Esophagus muscularis mucosa (tissue), 4 donors: ENCODE data around the gene PTPN2. TPM values are rescaled to one million over a fixed set of nuclear protein-coding genes. Genes with fewer than 3 reads are reported as not detected.

Source experiments
- DNase-seq: peaks from one replicate; pipeline ENCODE4 v3.0.0-alpha.2; 2017; ENCODE audit errors: extremely low spot score
- H3K27ac ChIP-seq, 4 donors: fragments of 200-600 bp; sonication (generic); replicated peaks in 1 of 4; 1 replicate in 3 of 4; 2 replicates in 1 of 4; pipeline ENCODE4 v1.5.1; 2016 to 2019; ENCODE audit warnings: mild to moderate bottlenecking in 1 of 4
- H3K27me3 ChIP-seq, 4 donors: fragments of 200-600 bp; sonication (generic); one replicate each; pipeline versions ENCODE4 v1.5.1 to v1.6.0; 2016 to 2019
- H3K36me3 ChIP-seq, 4 donors: fragments of 200-600 bp; sonication (generic); one replicate each; pipeline ENCODE4 v1.5.1; 2016 to 2019
- H3K4me1 ChIP-seq, 4 donors: fragments of 200-600 bp; sonication (generic); one replicate each; pipeline ENCODE4 v1.5.1; 2016 to 2019
- H3K4me3 ChIP-seq, 4 donors: fragments of 200-600 bp; sonication (generic); 1 replicate in 2 of 4; 2 replicates in 2 of 4; pipeline ENCODE4 v1.5.1; 2016 to 2019; ENCODE audit warnings: mild to moderate bottlenecking in 4 of 4, moderate library complexity in 1 of 4
- H3K9me3 ChIP-seq, 4 donors: fragments of 200-600 bp; sonication (generic); 1 replicate in 3 of 4; 2 replicates in 1 of 4; pipeline ENCODE4 v1.5.1; 2016 to 2019
- EP300 ChIP-seq: sonication (generic); formaldehyde crosslinking; IDR thresholded peaks from one replicate; pipeline ENCODE4 v1.6.1; 2017; ENCODE audit warnings: antibody characterized with exemption
- POLR2A ChIP-seq: fragments of 450-650 bp; IDR thresholded peaks from one replicate; pipeline ENCODE4 v1.6.1; 2017; ENCODE audit warnings: antibody characterized with exemption, moderate library complexity, mild to moderate bottlenecking, low read depth
- POLR2AphosphoS5 ChIP-seq, 2 donors: sonication (generic); formaldehyde crosslinking; IDR thresholded peaks; one replicate each; pipeline ENCODE4 v1.6.1; 2017; ENCODE audit warnings: antibody characterized with exemption in 2 of 2
- WGBS: methylation state at CpG from one replicate; pipeline ENCODE4 v1.1.5; 2018; 5-methylcytosine and 5-hydroxymethylcytosine counted together
- intact Hi-C: fragments of 100-400 bp; cut with DNase I; formaldehyde crosslinking; loops from one replicate; pipeline ENCODE4 v1.15.1; 2023
- total RNA-seq, 4 donors: library from RNA; depleted of rRNA; stranded (reverse); fragments of >200 nt; gene quantifications; one replicate each; pipeline versions ENCODE4 v1.1.0 to v1.2.1, GENCODE V29; 2016
- TF ChIP-seq, protein P1 (sequence below), 3 experiments: fragments of 200-600 bp in 2 of 3; fragments of 450-650 bp in 1 of 3; sonication (generic) in 2 of 3; IDR thresholded peaks; one replicate each; pipeline ENCODE4 v1.5.1; 2017 to 2019; ENCODE audit warnings: antibody characterized with exemption in 3 of 3, mild to moderate bottlenecking in 2 of 3, moderate library complexity in 1 of 3

PTPN2 gene
- total RNA-seq, 4 donors from 2014 or later, result 14.3 to 27.5 (median 18.0) TPM

DNA sequence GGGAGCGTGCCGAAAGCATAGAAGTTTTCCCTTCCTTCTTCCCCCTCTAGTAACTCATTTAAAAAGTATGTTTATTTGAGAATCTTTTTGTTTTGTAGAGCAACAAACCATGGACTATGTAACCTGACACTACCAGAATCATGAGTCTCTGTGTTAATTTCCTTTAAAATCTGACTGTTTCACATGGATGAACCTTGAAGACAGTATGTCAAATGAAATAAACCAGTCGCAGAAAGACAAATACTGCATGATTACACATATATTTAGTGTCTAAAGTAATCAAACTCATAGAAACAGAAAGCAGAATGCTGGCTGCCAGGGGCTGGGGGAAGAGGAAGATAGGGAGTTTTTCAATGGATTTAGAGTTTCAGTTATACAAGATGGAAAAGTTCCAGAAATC lies 32.3 kb downstream of the PTPN2 start:
- Histone ChIP-seq H3K36me3 (peaks cover 0 to 17% (median 9%) of the 10 kb centered on the region in 4 donors), H3K27ac (no peak overlapping the region), H3K27me3 (no peaks in the 10 kb centered on the region), H3K4me3 (no peak overlapping the region), H3K9me3 (no peaks in the 10 kb centered on the region), H3K4me1 (no peaks in the 10 kb centered on the region)
- WGBS, result 89% methylated on average over 3 of the region's 3 CpGs
- TF ChIP-seq EP300 (no peak), POLR2AphosphoS5 (IDR thresholded peaks at IDR 0.05) (no peak), POLR2A (no peak)
- TF ChIP-seq, protein P1, sequence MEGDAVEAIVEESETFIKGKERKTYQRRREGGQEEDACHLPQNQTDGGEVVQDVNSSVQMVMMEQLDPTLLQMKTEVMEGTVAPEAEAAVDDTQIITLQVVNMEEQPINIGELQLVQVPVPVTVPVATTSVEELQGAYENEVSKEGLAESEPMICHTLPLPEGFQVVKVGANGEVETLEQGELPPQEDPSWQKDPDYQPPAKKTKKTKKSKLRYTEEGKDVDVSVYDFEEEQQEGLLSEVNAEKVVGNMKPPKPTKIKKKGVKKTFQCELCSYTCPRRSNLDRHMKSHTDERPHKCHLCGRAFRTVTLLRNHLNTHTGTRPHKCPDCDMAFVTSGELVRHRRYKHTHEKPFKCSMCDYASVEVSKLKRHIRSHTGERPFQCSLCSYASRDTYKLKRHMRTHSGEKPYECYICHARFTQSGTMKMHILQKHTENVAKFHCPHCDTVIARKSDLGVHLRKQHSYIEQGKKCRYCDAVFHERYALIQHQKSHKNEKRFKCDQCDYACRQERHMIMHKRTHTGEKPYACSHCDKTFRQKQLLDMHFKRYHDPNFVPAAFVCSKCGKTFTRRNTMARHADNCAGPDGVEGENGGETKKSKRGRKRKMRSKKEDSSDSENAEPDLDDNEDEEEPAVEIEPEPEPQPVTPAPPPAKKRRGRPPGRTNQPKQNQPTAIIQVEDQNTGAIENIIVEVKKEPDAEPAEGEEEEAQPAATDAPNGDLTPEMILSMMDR (IDR thresholded peaks at IDR 0.05), result no peak
- DNase-seq, result no peak
- intact Hi-C loops, result no loop called here

DNA sequence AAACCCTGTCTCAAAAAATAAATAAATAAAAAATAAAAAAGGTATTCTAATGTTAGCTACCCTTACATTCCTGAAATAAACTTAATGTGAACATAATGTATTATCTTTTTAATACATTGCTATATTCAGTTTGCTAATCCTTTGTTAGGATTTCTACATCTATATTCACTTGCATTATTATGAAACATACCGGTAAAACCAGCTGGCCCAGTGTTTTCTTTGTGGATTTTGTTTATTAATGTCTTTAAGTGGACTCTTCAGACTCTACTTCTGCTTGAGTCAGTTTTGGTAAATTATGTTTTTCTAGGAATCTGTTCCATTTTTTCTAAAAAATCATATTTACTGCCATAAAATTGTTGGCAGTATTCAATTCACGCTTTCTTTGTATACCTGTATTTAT lies 34.5 kb downstream of the PTPN2 start:
- intact Hi-C loops, result no loop called here
- TF ChIP-seq POLR2AphosphoS5 (IDR thresholded peaks at IDR 0.05) (no peak), POLR2A (no peak), EP300 (no peak)
- TF ChIP-seq, protein P1 (IDR thresholded peaks at IDR 0.05), result no peak
- 94% methylated on average over 2 of the region's 2 CpGs for WGBS
- Histone ChIP-seq H3K4me1 (no peaks in the 10 kb centered on the region), H3K27ac (no peak overlapping the region), H3K4me3 (no peak overlapping the region), H3K9me3 (no peaks in the 10 kb centered on the region), H3K36me3 (peaks cover 0 to 6% (median 2%) of the 10 kb centered on the region in 4 donors), H3K27me3 (no peaks in the 10 kb centered on the region)
- DNase-seq, result no peak

DNA sequence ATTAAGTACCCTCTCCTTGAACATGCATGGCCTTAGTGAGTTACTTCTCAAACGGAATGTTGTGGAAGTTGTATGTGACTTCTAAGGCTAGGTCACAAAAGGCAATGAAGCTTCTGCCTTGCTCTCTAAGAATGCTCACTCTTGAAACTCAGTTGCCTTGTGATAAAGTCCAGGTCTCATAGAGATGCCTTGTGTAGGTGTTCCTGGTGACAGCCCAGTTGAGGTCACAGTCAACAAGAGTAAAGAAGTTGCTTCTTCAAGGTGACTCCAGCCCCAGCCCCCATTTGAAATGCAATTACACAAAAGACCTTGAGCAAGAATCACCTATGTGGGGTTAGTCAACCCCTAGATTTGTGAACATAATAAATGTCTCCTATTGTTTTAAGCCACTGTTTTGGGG lies 35.6 kb downstream of the PTPN2 start:
- Histone ChIP-seq H3K4me1 (no peaks in the 10 kb centered on the region), H3K27ac (no peak overlapping the region), H3K27me3 (no peaks in the 10 kb centered on the region), H3K36me3 (no peaks in the 10 kb centered on the region), H3K4me3 (no peak overlapping the region), H3K9me3 (no peaks in the 10 kb centered on the region)
- DNase-seq, result no peak
- TF ChIP-seq POLR2AphosphoS5 (IDR thresholded peaks at IDR 0.05) (no peak), EP300 (no peak), POLR2A (no peak)
- TF ChIP-seq, protein P1 (IDR thresholded peaks at IDR 0.05), result no peak
- 94% methylated on average over 1 of the region's 1 CpG for WGBS
- intact Hi-C loops, result no loop called here

DNA sequence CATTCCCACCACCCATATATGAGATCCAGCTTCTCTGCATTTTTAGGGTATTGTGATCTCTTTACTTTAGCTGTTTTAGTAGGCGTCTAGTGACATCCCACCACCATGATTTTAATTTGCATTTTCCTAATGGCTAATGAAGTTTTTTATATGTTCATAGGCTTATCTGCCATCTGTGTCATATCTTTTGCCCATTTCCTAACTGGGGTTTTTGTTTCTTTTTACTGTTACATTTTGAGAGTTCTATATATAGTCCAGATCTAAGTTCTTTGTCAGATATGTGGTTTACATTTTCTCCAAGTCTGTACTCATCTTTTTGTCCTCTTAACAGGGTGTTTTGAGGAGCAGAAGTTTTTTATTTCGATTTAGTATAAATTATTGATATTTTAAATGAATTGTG lies 39.6 kb downstream of the PTPN2 start:
- TF ChIP-seq POLR2AphosphoS5 (IDR thresholded peaks at IDR 0.05), result no peak
- TF ChIP-seq EP300, result no peak
- no peak for TF ChIP-seq POLR2A
- TF ChIP-seq, protein P1 (IDR thresholded peaks at IDR 0.05), result no peak

More for the DNA sequence above, 39.6 kb downstream of the PTPN2 start:
- no peaks in the 10 kb centered on the region for H3K9me3 ChIP-seq
- intact Hi-C loops, result no loop called here
- DNase-seq, result no peak
- peaks cover 0 to 1% (median under 1%) of the 10 kb centered on the region in 4 donors for H3K4me1 ChIP-seq
- H3K4me3 ChIP-seq, result no peak overlapping the region
- H3K36me3 ChIP-seq, result no peaks in the 10 kb centered on the region
- H3K27me3 ChIP-seq, result no peaks in the 10 kb centered on the region
- no peak overlapping the region for H3K27ac ChIP-seq
- WGBS, result 75% methylated on average over 2 of the region's 2 CpGs
